Measurements from ENCODE around the gene TGFB2.

GRCh38 chr1:218478336-218478735 is 133.2 kb downstream of the TGFB2 start:
- TF ChIP-seq POLR2A (IDR thresholded peaks at IDR 0.05) (no peak), CTCF (IDR thresholded peaks at IDR 0.05) (no peak)

Data from sigmoid colon (tissue), 3 donors.